Measurements from ENCODE around the gene TIAM2. TPM values are rescaled to one million over a fixed set of nuclear protein-coding genes. Genes with fewer than 3 reads are reported as not detected.
"Not testable (repeated sequence)": the region's sequence is repeated elsewhere in the genome, so short reads cannot be mapped to it uniquely, and the experiment has no call there.

TIAM2 gene
- total and polyA plus RNA-seq, 5 experiments from 2014 or later, result 0.09 to 8.3 (median 1.3) TPM

GRCh38 chr6:155014670-155015300 is 19.7 kb downstream of the TIAM2 start:
- DNase-seq (no peak), ATAC-seq (no peak)
- Mint-ChIP-seq H3K4me3 (no peak overlapping the region), H3K4me1 (no peaks in the 10 kb centered on the region), H3K27me3 (peaks cover 0 to 11% (median 3%) of the 10 kb centered on the region in 5 donors), H3K9me3 (no peaks in the 10 kb centered on the region), H3K27ac (no peak overlapping the region), H3K36me3 (no peaks in the 10 kb centered on the region)
- POLR2A ChIA-PET, result no interaction called here

DNA sequence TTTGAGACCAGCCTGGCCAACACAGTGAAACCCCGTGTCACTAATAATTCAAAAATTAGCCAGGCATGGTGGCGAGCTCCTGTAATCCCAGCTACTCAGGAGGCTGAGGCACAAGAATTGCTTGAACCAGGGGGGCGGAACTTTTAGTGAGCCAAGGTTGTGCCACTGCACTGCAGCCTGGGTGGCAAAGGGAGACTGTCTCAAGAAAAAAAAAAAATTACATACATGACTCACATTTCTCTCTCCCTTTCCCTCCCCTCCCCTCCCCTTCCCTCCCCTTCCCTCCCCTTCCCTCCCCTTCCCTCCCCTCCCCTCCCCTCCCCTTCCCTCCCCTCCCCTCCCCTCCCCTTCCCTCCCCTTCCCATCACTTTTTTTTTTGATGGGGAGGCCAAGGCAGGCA is 23.3 kb downstream of the TIAM2 start:
- DNase-seq, ATAC-seq, H3K9me3 Mint-ChIP-seq, H3K36me3 Mint-ChIP-seq, H3K4me1 Mint-ChIP-seq, H3K4me3 Mint-ChIP-seq, POLR2A ChIA-PET, H3K27ac Mint-ChIP-seq: not testable (repeated sequence)
- H3K27me3 Mint-ChIP-seq, result peaks cover 2 to 11% (median 3%) of the 10 kb centered on the region in 5 donors

GRCh38 chr6:155021680-155022079 is 26.6 kb downstream of the TIAM2 start:
- Mint-ChIP-seq H3K27me3 (peaks cover 0 to 8% (median 3%) of the 10 kb centered on the region in 5 donors), H3K27ac (no peak overlapping the region), H3K4me1 (no peaks in the 10 kb centered on the region), H3K4me3 (no peak overlapping the region), H3K36me3 (no peaks in the 10 kb centered on the region), H3K9me3 (no peaks in the 10 kb centered on the region)
- DNase-seq (no peak), ATAC-seq (no peak)
- POLR2A ChIA-PET, result no interaction called here

DNA sequence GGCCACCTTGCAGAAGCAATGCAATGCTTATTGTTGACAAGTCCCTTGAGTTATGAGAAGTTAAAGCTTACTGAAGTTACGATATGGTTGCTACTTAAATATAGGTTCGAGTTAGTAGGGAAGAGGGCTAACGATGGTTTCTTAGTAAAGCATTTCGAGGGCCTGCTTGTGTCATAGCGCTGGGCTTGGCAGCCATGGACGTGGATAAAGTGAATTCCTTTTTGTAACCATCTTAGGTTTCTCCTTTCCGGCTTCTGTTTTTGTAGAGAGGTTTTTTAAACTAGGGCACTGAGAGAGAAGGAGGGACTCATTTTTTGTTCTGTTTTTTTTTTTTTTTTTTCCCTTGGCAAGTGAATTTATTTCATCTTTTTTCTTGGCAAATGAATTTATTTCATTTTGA is 27.6 kb downstream of the TIAM2 start:
- Mint-ChIP-seq H3K4me1 (no peaks in the 10 kb centered on the region), H3K27me3 (peaks cover 0 to 8% (median 0%) of the 10 kb centered on the region in 5 donors), H3K27ac (peak overlapping the region in 1 of 10 donors; percentile 53), H3K4me3 (no peak overlapping the region), H3K36me3 (no peaks in the 10 kb centered on the region), H3K9me3 (no peaks in the 10 kb centered on the region)
- DNase-seq (no peak), ATAC-seq (no peak)
- POLR2A ChIA-PET, result no interaction called here

DNA sequence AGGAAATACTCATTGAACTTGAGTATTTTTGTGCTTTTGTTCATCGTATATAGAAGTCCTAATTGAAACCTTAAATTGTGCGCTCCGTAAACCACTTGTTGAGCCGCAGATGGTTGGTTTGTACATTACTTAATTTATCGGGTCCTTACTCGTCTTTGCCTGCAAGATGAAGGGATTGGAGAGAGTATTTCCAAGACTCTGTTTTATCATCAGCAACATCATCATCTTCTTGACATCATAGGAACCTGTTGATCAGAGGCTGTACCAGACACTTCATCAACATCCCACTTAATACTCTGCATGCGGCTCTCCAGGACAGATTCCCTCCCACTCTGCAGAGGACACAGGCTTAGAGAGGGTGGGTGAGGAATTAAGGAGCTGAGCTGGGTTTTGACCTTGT is 28.6 kb downstream of the TIAM2 start:
- no peaks in the 10 kb centered on the region for H3K36me3 Mint-ChIP-seq
- H3K9me3 Mint-ChIP-seq, result no peaks in the 10 kb centered on the region
- H3K4me3 Mint-ChIP-seq, result no peak overlapping the region
- ATAC-seq (no peak), DNase-seq (no peak)
- POLR2A ChIA-PET, result no interaction called here
- H3K4me1 Mint-ChIP-seq, result no peaks in the 10 kb centered on the region
- peaks cover 0 to 8% (median 0%) of the 10 kb centered on the region in 5 donors for H3K27me3 Mint-ChIP-seq
- no peak overlapping the region for H3K27ac Mint-ChIP-seq

DNA sequence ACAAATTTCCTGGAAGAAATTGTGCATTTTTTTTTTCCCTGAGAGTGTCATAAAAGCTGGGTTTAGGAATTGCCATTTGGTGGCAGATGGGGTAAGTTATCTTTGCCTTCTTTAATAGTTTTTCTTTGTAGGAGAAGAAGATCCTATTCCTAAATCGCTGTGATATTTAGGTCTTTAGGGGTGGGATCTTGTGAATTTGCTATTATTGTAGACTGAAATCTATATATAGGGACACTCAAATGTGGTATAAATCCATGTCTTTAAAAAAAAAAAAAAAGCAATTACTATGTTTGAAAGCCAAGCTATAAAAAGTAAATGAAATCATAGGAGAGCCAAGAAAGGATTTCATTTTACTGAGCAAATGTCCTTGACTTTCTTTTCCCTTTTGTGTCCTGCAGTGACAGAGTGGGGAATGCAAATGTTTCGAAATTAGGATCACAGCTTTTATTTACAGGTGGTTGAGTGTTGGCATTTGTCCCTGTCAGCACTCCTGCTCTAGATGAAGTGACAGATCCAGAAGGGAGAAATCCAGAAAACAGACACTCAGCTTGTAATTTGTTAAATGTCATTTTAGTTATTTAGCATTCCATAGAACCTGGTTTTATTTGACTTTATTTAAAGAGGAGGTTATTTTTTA is 29.4 kb downstream of the TIAM2 start:
- no peaks in the 10 kb centered on the region for H3K36me3 Mint-ChIP-seq
- POLR2A ChIA-PET, result no interaction called here
- DNase-seq, result no peak
- H3K9me3 Mint-ChIP-seq, result no peaks in the 10 kb centered on the region
- no peak overlapping the region for H3K27ac Mint-ChIP-seq
- H3K4me3 Mint-ChIP-seq, result no peak overlapping the region
- ATAC-seq, result no peak
- no peaks in the 10 kb centered on the region for H3K4me1 Mint-ChIP-seq
- H3K27me3 Mint-ChIP-seq, result peaks cover 0 to 8% (median 0%) of the 10 kb centered on the region in 5 donors

DNA sequence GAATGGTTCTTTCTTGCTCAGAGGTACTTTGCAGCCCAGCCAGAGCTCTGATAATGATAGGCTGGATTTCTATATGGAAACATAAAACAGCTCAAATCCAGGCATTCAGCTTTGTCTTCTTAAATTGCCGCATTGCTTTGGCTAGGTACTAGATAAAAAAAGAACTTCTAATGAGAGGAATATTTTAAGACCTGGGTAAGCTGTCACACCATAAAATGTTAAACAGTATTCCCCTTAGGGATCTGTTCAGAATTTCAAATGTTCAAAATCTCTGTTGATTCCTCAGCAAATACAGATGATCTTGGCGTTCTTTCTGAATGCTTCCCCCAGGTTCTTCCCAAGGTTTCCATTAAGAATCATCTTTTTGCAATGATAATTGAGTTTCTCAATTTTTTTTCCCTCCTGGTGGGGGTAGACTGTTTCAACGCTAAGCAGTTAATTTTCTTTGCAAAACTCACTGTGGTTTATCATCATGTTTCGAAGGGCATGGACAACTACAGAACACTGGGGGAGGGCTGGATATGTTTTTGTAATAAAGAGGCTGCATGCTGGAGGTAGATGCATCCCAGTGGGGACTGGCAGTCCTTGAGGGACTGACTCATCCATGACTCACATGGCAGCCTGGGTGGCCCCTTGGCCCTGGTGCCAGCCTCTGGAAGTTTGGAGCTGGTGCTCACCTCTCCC is 31.0 kb downstream of the TIAM2 start:
- POLR2A ChIA-PET, result no interaction called here
- Mint-ChIP-seq H3K36me3 (no peaks in the 10 kb centered on the region), H3K9me3 (no peaks in the 10 kb centered on the region), H3K27me3 (peaks cover 0 to 8% (median 0%) of the 10 kb centered on the region in 5 donors), H3K4me1 (no peaks in the 10 kb centered on the region), H3K27ac (no peak overlapping the region), H3K4me3 (no peak overlapping the region)
- no peak for DNase-seq
- ATAC-seq, result no peak

- Mint-ChIP-seq H3K36me3 (no peaks in the 10 kb centered on the region), H3K4me1 (no peaks in the 10 kb centered on the region), H3K27ac (no peak overlapping the region), H3K9me3 (no peaks in the 10 kb centered on the region), H3K27me3 (peaks cover 0 to 8% (median 0%) of the 10 kb centered on the region in 5 donors), H3K4me3 (no peak overlapping the region)
- no peak for DNase-seq
- POLR2A ChIA-PET, result no interaction called here
- ATAC-seq, result no peak
Observed at GRCh38 chr6:155026706-155027045, 31.6 kb downstream of the TIAM2 start.

DNA sequence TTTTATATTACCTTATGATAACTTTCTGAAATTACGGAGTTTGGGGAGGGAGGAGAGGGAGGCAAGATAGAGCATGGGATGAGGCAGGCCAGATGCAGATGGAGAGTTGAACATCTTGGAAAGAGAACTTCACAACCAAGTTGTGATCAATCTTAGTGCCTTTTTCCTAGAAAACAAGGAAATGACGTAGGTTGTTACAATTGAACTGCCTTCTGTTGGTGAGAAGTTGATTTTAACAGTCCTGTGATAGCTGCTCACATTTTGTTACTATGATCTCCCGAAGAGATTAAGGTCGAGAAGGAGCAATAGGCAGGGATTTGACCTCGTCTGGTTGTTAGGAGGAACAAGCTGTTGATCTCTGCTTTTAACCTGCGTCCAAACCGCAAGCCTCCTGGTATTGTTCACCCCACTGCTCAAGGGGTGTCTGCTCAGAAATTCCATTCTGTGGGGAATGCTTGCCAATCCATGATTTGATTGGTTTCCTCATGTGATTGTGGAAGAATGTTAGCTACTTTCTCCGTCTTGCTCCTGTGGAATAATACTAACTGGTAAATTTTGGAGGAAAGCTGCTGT is 35.1 kb downstream of the TIAM2 start:
- Mint-ChIP-seq H3K4me3 (no peak overlapping the region), H3K27ac (no peak overlapping the region), H3K36me3 (no peaks in the 10 kb centered on the region), H3K9me3 (no peaks in the 10 kb centered on the region), H3K4me1 (no peaks in the 10 kb centered on the region), H3K27me3 (peaks cover 0 to 9% (median 5%) of the 10 kb centered on the region in 5 donors)
- POLR2A ChIA-PET, result no interaction called here
- ATAC-seq, result no peak
- DNase-seq, result no peak

DNA sequence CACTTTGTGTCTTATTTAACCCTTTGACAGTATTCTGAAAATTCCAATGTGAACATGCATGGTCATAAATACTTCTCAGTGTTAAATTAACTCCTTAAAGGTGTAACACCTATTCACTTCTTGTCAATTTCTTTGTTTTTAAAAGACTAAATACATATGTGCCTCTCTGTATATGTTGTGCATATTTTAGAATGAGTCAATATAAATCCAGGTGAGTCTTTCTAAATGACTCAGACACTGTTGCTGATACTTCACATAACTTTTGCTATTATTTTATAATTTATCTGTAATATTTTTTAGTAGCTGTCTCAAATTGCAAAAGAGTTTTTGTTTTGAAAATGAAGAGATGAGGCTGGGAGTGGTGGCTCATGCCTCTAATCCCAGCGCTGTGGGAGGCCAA is 36.0 kb downstream of the TIAM2 start:
- POLR2A ChIA-PET, result no interaction called here
- ATAC-seq (no peak), DNase-seq (no peak)
- Mint-ChIP-seq H3K27me3 (peaks cover 0 to 13% (median 5%) of the 10 kb centered on the region in 5 donors), H3K27ac (no peak overlapping the region), H3K36me3 (no peaks in the 10 kb centered on the region), H3K4me3 (no peak overlapping the region), H3K4me1 (no peaks in the 10 kb centered on the region), H3K9me3 (no peaks in the 10 kb centered on the region)

DNA sequence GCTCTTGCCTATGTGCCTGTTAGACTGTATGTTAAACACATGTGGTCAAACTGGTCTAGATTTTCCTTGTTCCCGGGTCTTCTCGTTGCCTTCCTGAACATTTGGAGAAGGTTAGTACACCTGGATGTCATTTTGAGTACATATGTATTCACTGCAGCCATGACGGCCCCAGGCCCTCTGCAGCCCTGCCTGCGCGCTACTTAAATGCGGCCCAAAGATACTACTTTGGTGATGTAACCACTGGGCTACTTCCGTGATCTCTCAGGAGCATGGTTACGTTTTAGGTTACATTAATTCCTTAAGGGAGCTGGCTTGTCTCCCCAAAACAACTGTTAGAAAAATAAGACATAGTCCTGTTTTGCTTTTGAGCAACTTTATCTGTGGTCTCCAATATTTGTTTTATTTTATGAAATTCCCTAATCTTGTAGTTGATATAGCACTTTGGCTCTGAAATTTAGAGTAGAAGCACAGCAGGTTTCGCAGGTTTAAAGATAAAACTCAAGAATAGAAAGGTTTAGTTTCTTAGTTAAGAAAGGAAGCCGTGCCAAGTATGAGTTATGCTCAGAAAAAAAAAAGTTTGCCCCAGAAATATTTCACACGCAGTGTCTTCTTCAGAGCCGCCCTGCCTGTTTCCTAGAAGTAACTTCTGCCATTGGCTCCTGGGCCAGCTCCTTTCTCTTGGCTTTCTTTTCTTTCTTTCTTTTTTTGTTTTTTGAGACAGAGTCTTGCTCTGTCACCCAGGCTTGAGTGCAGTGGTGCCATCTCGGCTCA is 38.1 kb downstream of the TIAM2 start:
- Mint-ChIP-seq H3K9me3 (no peaks in the 10 kb centered on the region), H3K36me3 (no peaks in the 10 kb centered on the region), H3K4me3 (no peak overlapping the region), H3K27ac (no peak overlapping the region), H3K27me3 (peaks cover 0 to 13% (median 5%) of the 10 kb centered on the region in 5 donors), H3K4me1 (no peaks in the 10 kb centered on the region)
- DNase-seq, result no peak
- POLR2A ChIA-PET, result no interaction called here
- ATAC-seq, result no peak

GRCh38 chr6:155036907-155037306 is 41.8 kb downstream of the TIAM2 start:
- no peak for DNase-seq
- Mint-ChIP-seq H3K36me3 (no peaks in the 10 kb centered on the region), H3K27me3 (peaks cover 2 to 13% (median 5%) of the 10 kb centered on the region in 5 donors), H3K4me3 (no peak overlapping the region), H3K4me1 (no peaks in the 10 kb centered on the region), H3K27ac (no peak overlapping the region), H3K9me3 (no peaks in the 10 kb centered on the region)
- POLR2A ChIA-PET, result no interaction called here
- ATAC-seq, result no peak

GRCh38 chr6:155038104-155038503 is 43.0 kb downstream of the TIAM2 start:
- POLR2A ChIA-PET, result no interaction called here
- Mint-ChIP-seq H3K4me3 (no peak overlapping the region), H3K27ac (no peak overlapping the region), H3K9me3 (no peaks in the 10 kb centered on the region), H3K36me3 (no peaks in the 10 kb centered on the region), H3K4me1 (no peaks in the 10 kb centered on the region), H3K27me3 (peaks cover 2 to 8% (median 4%) of the 10 kb centered on the region in 5 donors)
- no peak for ATAC-seq
- DNase-seq, result no peak
